ENCODE data around the gene SH3BP1.

DNA sequence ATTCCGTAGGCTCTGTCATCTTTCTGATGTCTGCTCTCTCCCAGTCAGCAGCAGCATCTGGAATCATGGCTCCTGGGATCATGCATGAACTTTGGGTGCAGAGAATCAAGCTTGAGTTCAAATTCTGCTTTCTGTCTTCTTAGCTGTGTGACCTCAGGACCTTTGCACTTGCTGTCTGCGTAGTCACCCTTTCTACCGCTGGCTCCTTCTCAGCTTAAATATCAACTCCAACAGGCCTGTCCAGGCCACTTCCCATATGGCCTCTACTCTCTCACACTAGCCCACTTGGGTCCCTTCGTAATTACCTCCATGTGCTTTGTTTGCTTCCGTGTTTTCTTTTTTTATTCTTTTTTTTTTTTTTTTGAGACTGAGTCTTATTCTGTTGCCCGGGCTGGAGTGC is 35.4 kb upstream of the SH3BP1 start:
- TF ChIP-seq GATA2 (IDR thresholded peaks at IDR 0.05; ENCODE audit: low read depth, low read length) (no peak), GATA3 (IDR thresholded peaks at IDR 0.05; ENCODE audit: low read depth, low read length) (no peak)
